Astrocyte (in vitro differentiated cells and primary cell): Measurements from ENCODE around the gene UROC1. TPM values are rescaled to one million over a fixed set of nuclear protein-coding genes. Genes with fewer than 3 reads are reported as not detected.

Experiments
- DNase-seq: peaks from one replicate; pipeline ENCODE4 v3.0.0-alpha.2; 2010; ENCODE audit warnings: low read depth
- FAIRE-seq: peaks from 2 replicates; lab custom pipeline; 2011; peaks lifted over from hg19 to GRCh38; lab: Jason Lieb, UNC
- H2AFZ ChIP-seq: 2 replicates; pipeline ENCODE4 v1.6.0; 2012; ENCODE audit warnings: low read depth, low read length, inconsistent platforms
- H3K27ac ChIP-seq: 2 replicates; pipeline ENCODE4 v1.5.1; 2011; ENCODE audit warnings: low read depth, low read length, inconsistent platforms
- H3K27me3 ChIP-seq: 2 replicates; pipeline ENCODE4 v1.6.0; 2011; ENCODE audit warnings: low read length, inconsistent platforms; ENCODE audit not compliant: insufficient read depth
- H3K36me3 ChIP-seq: 2 replicates; pipeline ENCODE4 v1.5.1; 2011; ENCODE audit warnings: low read length, inconsistent platforms; ENCODE audit not compliant: insufficient read depth
- H3K4me1 ChIP-seq: 2 replicates; pipeline ENCODE4 v1.5.1; 2011; ENCODE audit warnings: low read length, inconsistent platforms; ENCODE audit not compliant: insufficient read depth
- H3K4me2 ChIP-seq: 2 replicates; pipeline ENCODE4 v1.6.0; 2012; ENCODE audit warnings: low read length, inconsistent platforms
- H3K4me3 ChIP-seq: 2 replicates; pipeline ENCODE4 v1.5.1; 2011; ENCODE audit warnings: low read depth, mild to moderate bottlenecking, low read length, inconsistent platforms; ENCODE audit not compliant: insufficient read depth
- H3K79me2 ChIP-seq: 2 replicates; pipeline ENCODE4 v1.6.0; 2012; ENCODE audit warnings: mild to moderate bottlenecking, low read length, inconsistent platforms; ENCODE audit not compliant: insufficient read depth
- H3K9ac ChIP-seq: 2 replicates; pipeline ENCODE4 v1.6.0; 2012; ENCODE audit warnings: mild to moderate bottlenecking, low read length, inconsistent platforms
- H3K9me3 ChIP-seq: 2 replicates; pipeline ENCODE4 v1.5.1; 2012; ENCODE audit warnings: low read depth, mild to moderate bottlenecking, low read length, inconsistent platforms; ENCODE audit not compliant: insufficient read depth
- H4K20me1 ChIP-seq: 2 replicates; pipeline ENCODE4 v1.6.0; 2012; ENCODE audit warnings: low read length, inconsistent platforms; ENCODE audit not compliant: insufficient read depth
- H3K27ac Mint-ChIP-seq: one replicate; pipeline ENCODE4 v1.8.0; 2021; ENCODE audit warnings: mild to moderate bottlenecking, mixed read lengths; ENCODE audit not compliant: unreplicated experiment
- H3K27me3 Mint-ChIP-seq: one replicate; pipeline ENCODE4 v1.8.0; 2021; ENCODE audit warnings: low read depth, mixed read lengths; ENCODE audit not compliant: unreplicated experiment
- H3K36me3 Mint-ChIP-seq: one replicate; pipeline ENCODE4 v1.8.0; 2021; ENCODE audit warnings: low read depth, mixed read lengths; ENCODE audit not compliant: unreplicated experiment
- H3K4me1 Mint-ChIP-seq: one replicate; pipeline ENCODE4 v1.8.0; 2021; ENCODE audit warnings: low read depth, mixed read lengths; ENCODE audit not compliant: unreplicated experiment
- H3K4me3 Mint-ChIP-seq: one replicate; pipeline ENCODE4 v1.8.0; 2021; ENCODE audit warnings: mild to moderate bottlenecking, moderate library complexity, mixed read lengths; ENCODE audit not compliant: unreplicated experiment
- H3K9me3 Mint-ChIP-seq: one replicate; pipeline ENCODE4 v1.8.0; 2021; ENCODE audit warnings: mild to moderate bottlenecking, mixed read lengths; ENCODE audit not compliant: unreplicated experiment
- EZH2 ChIP-seq: IDR thresholded peaks from 2 replicates; pipeline ENCODE4 v1.6.1; 2012; ENCODE audit warnings: mild to moderate bottlenecking, low read length, inconsistent platforms; ENCODE audit not compliant: insufficient read depth
- total RNA-seq: library from RNA; stranded (reverse); gene quantifications from 2 replicates; pipeline ENCODE4 v1.2.1, GENCODE V29; 2021
- TF ChIP-seq, protein P1 (sequence below): IDR thresholded peaks from 2 replicates; pipeline ENCODE4 v1.5.1; 2011; ENCODE audit warnings: low read depth, mild to moderate bottlenecking, inconsistent platforms, low read length, moderate library complexity; ENCODE audit not compliant: insufficient read depth

UROC1 gene
- total RNA-seq, 1 donor from 2014 or later, result not detected

DNA sequence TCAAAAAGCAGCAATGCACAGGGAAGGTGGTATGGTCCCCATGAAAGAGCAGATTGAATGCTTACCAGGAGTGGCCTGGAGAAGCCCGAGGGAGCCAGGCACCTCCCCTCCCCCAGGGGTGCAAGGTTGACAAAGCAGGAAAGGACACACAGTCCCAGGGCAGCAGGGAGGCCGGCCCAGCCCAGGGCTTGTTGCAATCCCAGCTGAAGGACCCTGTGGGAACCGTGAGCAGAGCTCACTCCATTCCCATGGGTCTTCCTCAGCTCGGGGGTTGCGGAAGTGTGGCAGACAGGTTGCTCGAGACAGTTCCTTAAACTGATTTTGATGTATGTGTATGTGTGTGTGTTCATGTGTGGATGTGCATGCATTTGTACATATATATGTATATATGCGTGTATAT, 15.8 kb downstream of the UROC1 start:
- no peaks in the 10 kb centered on the region for H3K36me3 Mint-ChIP-seq
- no peaks in the 10 kb centered on the region for H4K20me1 ChIP-seq
- H3K4me2 ChIP-seq, result no peak overlapping the region
- no peak overlapping the region for H2AFZ ChIP-seq
- no peak for TF ChIP-seq EZH2
- TF ChIP-seq, protein P1, sequence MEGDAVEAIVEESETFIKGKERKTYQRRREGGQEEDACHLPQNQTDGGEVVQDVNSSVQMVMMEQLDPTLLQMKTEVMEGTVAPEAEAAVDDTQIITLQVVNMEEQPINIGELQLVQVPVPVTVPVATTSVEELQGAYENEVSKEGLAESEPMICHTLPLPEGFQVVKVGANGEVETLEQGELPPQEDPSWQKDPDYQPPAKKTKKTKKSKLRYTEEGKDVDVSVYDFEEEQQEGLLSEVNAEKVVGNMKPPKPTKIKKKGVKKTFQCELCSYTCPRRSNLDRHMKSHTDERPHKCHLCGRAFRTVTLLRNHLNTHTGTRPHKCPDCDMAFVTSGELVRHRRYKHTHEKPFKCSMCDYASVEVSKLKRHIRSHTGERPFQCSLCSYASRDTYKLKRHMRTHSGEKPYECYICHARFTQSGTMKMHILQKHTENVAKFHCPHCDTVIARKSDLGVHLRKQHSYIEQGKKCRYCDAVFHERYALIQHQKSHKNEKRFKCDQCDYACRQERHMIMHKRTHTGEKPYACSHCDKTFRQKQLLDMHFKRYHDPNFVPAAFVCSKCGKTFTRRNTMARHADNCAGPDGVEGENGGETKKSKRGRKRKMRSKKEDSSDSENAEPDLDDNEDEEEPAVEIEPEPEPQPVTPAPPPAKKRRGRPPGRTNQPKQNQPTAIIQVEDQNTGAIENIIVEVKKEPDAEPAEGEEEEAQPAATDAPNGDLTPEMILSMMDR, result no peak
- no peaks in the 10 kb centered on the region for H3K9me3 ChIP-seq
- no peaks in the 10 kb centered on the region for H3K36me3 ChIP-seq
- H3K9me3 Mint-ChIP-seq, result peaks cover 1% of the 10 kb centered on the region
- H3K4me1 Mint-ChIP-seq, result no peaks in the 10 kb centered on the region
- peaks cover 25% of the 10 kb centered on the region for H3K27me3 Mint-ChIP-seq
- H3K4me3 Mint-ChIP-seq, result no peak overlapping the region
- H3K27ac Mint-ChIP-seq, result no peak overlapping the region
- H3K27me3 ChIP-seq, result no peaks in the 10 kb centered on the region
- no peaks in the 10 kb centered on the region for H3K4me1 ChIP-seq
- no peak for FAIRE-seq
- no peak overlapping the region for H3K27ac ChIP-seq
- no peak overlapping the region for H3K9ac ChIP-seq
- H3K79me2 ChIP-seq, result no peaks in the 10 kb centered on the region
- H3K4me3 ChIP-seq, result no peak overlapping the region
- DNase-seq, result no peak

DNA sequence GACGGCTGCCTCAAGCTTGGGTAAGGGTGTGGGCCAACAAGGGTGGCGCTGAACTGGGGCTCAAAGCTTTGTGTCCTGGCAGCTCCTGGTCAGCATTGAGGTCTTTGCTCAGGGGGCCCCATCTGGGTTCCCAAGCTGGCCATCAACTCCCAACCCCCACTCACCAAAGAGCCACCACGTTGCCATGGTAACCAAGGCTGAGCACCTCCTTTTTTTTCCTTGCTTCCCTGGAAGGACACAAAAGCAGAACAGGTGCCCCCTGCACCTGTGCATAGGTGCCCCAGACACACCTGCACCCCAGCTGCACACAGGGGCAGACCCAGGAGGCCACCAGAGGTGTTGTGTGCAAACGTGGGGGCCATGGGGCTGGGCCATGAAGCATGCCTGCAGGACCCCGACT, 16.5 kb downstream of the UROC1 start:
- H3K27me3 ChIP-seq, result no peaks in the 10 kb centered on the region
- no peaks in the 10 kb centered on the region for H3K36me3 ChIP-seq
- H3K4me2 ChIP-seq, result no peak overlapping the region
- no peak overlapping the region for H3K4me3 ChIP-seq
- Mint-ChIP-seq H3K4me1 (no peaks in the 10 kb centered on the region), H3K4me3 (no peak overlapping the region), H3K36me3 (no peaks in the 10 kb centered on the region), H3K27ac (no peak overlapping the region), H3K27me3 (peaks cover 20% of the 10 kb centered on the region), H3K9me3 (peaks cover 1% of the 10 kb centered on the region)
- no peak for FAIRE-seq
- H3K9me3 ChIP-seq, result no peaks in the 10 kb centered on the region
- DNase-seq, result no peak
- no peaks in the 10 kb centered on the region for H4K20me1 ChIP-seq
- H3K79me2 ChIP-seq, result no peaks in the 10 kb centered on the region
- no peak overlapping the region for H3K9ac ChIP-seq
- no peak overlapping the region for H2AFZ ChIP-seq
- no peak overlapping the region for H3K27ac ChIP-seq
- TF ChIP-seq, protein P1, result no peak
- no peak for TF ChIP-seq EZH2
- H3K4me1 ChIP-seq, result no peaks in the 10 kb centered on the region

DNA sequence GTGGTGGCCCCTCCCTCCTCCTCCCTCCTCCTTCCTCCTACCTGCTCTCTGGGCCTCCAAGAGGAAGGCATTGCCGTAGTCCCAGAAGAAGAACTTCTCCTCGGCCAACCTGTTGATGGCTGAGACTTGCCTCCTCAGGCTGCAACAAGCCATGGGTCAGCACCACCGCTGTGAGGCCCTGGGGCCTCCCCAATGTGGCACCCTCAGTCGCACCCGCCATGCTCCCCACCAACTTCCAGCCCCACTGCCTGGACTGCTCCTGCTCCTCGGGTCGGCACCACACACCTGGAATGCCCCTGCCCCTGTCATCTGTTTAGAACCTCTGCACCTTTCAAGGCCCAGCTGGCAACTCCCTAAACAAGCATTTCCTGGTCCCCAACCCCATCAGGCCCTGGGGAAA, 17.6 kb downstream of the UROC1 start:
- no peak overlapping the region for H3K27ac Mint-ChIP-seq
- Histone ChIP-seq H3K4me1 (no peaks in the 10 kb centered on the region), H3K9me3 (no peaks in the 10 kb centered on the region), H3K79me2 (no peaks in the 10 kb centered on the region), H3K27me3 (peaks cover 2% of the 10 kb centered on the region), H3K4me2 (no peak overlapping the region), H3K27ac (no peak overlapping the region), H4K20me1 (no peaks in the 10 kb centered on the region), H3K9ac (no peak overlapping the region), H3K4me3 (no peak overlapping the region), H2AFZ (no peak overlapping the region), H3K36me3 (no peaks in the 10 kb centered on the region)
- no peaks in the 10 kb centered on the region for H3K36me3 Mint-ChIP-seq
- H3K9me3 Mint-ChIP-seq, result peaks cover 1% of the 10 kb centered on the region
- peaks cover 16% of the 10 kb centered on the region for H3K27me3 Mint-ChIP-seq
- no peaks in the 10 kb centered on the region for H3K4me1 Mint-ChIP-seq
- DNase-seq (no peak), FAIRE-seq (no peak)
- no peak overlapping the region for H3K4me3 Mint-ChIP-seq
- TF ChIP-seq EZH2, result no peak
- TF ChIP-seq, protein P1, result no peak
